HEK293T (cell line): ENCODE results near the gene ZIC3.

Experiments used
- ELF4 ChIP-seq: fragments of 450-650 bp; IDR thresholded peaks from 2 replicates; pipeline ENCODE4 v1.6.1; 2017; ENCODE audit warnings: antibody characterized with exemption
- FOXK2 ChIP-seq: fragments of 450-650 bp; IDR thresholded peaks from 2 replicates; pipeline ENCODE4 v1.6.1; 2016; ENCODE audit warnings: mild to moderate bottlenecking
- FOXM1 ChIP-seq: fragments of 450-650 bp; IDR thresholded peaks from 2 replicates; pipeline ENCODE4 v1.6.1; 2017; ENCODE audit warnings: mild to moderate bottlenecking, borderline replicate concordance
- NFRKB ChIP-seq: fragments of 450-650 bp; IDR thresholded peaks from 2 replicates; pipeline ENCODE4 v1.6.1; 2016; ENCODE audit warnings: mild to moderate bottlenecking, moderate library complexity
- SP1 ChIP-seq: fragments of 450-650 bp; IDR thresholded peaks from 2 replicates; pipeline ENCODE4 v1.6.1; 2017
- SUZ12 ChIP-seq: fragments of 450-650 bp; IDR thresholded peaks from 2 replicates; pipeline ENCODE4 v1.6.1; 2016; ENCODE audit warnings: mild to moderate bottlenecking
- TARDBP ChIP-seq: fragments of 450-650 bp; IDR thresholded peaks from 2 replicates; pipeline ENCODE4 v1.6.1; 2016
- ZNF384 ChIP-seq: fragments of 450-650 bp; IDR thresholded peaks from 2 replicates; pipeline ENCODE4 v1.6.1; 2016
- TF ChIP-seq, protein P1 (sequence below): fragments of 450-650 bp; IDR thresholded peaks from 2 replicates; pipeline ENCODE4 v1.6.1; 2016

GRCh38 chrX:137587151-137587550 is 21.2 kb downstream of the ZIC3 start:
- TF ChIP-seq SUZ12 (no peak), FOXK2 (no peak), TARDBP (no peak), ZNF384 (no peak), FOXM1 (no peak), SP1 (no peak), NFRKB (no peak), ELF4 (no peak)
- TF ChIP-seq, protein P1, sequence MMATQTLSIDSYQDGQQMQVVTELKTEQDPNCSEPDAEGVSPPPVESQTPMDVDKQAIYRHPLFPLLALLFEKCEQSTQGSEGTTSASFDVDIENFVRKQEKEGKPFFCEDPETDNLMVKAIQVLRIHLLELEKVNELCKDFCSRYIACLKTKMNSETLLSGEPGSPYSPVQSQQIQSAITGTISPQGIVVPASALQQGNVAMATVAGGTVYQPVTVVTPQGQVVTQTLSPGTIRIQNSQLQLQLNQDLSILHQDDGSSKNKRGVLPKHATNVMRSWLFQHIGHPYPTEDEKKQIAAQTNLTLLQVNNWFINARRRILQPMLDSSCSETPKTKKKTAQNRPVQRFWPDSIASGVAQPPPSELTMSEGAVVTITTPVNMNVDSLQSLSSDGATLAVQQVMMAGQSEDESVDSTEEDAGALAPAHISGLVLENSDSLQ: no peak
